Caco-2 (cell line): ENCODE data around the gene ATP11C. TPM values are rescaled to one million over a fixed set of nuclear protein-coding genes. Genes with fewer than 3 reads are reported as not detected.

ENCODE experiments used
- Bru-seq: library from RNA; stranded (reverse); fragments of 400-500 nt; gene quantifications from one replicate; lab custom pipeline; 2021; lab: Mats Ljungman, UMichigan
- BruChase-seq, 2 experiments: library from RNA; stranded (reverse); fragments of 400-500 nt; gene quantifications; one replicate each; lab custom pipeline; 2021; lab: Mats Ljungman, UMichigan
- BruUV-seq: library from RNA; stranded (reverse); fragments of 400-500 nt; replicated peaks from 2 replicates; lab custom pipeline; 2021; lab: Mats Ljungman, UMichigan
- CTCF ChIA-PET: fragments of 300-600 bp; sonication (Branson Sonifier 250); formaldehyde crosslinking; loops from one replicate; lab custom pipeline; 2022; ENCODE audit warnings: antibody characterized with exemption; lab: Charles Lee
- POLR2A ChIA-PET: fragments of 300-600 bp; sonication (Branson Sonifier 250); formaldehyde crosslinking; loops from one replicate; lab custom pipeline; 2022; ENCODE audit warnings: antibody characterized with exemption; lab: Charles Lee
- DNase-seq, 2 experiments: peaks; one replicate each; pipeline versions ENCODE4 v3.0.0 to v3.0.0-alpha.2; 2020 to 2022
- H3K27me3 ChIP-seq: replicated peaks from 2 replicates; pipeline ENCODE4 v1.6.0; 2011; ENCODE audit warnings: low read length; ENCODE audit not compliant: control insufficient read depth, insufficient read depth
- H3K36me3 ChIP-seq: 2 replicates; pipeline ENCODE4 v1.5.1; 2011; ENCODE audit warnings: low read length; ENCODE audit not compliant: control insufficient read depth, insufficient read depth
- H3K4me1 ChIP-seq: fragments of 250-450 bp; sonication (Bioruptor Pico); 2 replicates; pipeline ENCODE4 v1.5.1; 2020; ENCODE audit warnings: mild to moderate bottlenecking
- H3K4me3 ChIP-seq: 2 replicates; pipeline ENCODE4 v1.5.1; 2011; ENCODE audit warnings: low read depth, mild to moderate bottlenecking, control low read depth, low read length
- H3K9me3 ChIP-seq: fragments of 250-450 bp; sonication (Bioruptor Pico); 2 replicates; pipeline ENCODE4 v1.5.1; 2020; ENCODE audit warnings: mild to moderate bottlenecking, moderate library complexity
- H3K27ac Mint-ChIP-seq: one replicate; pipeline ENCODE4 v1.8.0; 2022; ENCODE audit warnings: mixed read lengths; ENCODE audit not compliant: unreplicated experiment
- H3K27me3 Mint-ChIP-seq: one replicate; pipeline ENCODE4 v1.8.0; 2022; ENCODE audit warnings: mixed read lengths; ENCODE audit not compliant: insufficient read depth, unreplicated experiment
- H3K36me3 Mint-ChIP-seq: one replicate; pipeline ENCODE4 v1.8.0; 2022; ENCODE audit warnings: mild to moderate bottlenecking, mixed read lengths; ENCODE audit not compliant: insufficient read depth, unreplicated experiment
- H3K4me1 Mint-ChIP-seq: one replicate; pipeline ENCODE4 v1.8.0; 2022; ENCODE audit warnings: low read depth, mixed read lengths; ENCODE audit not compliant: unreplicated experiment
- H3K4me3 Mint-ChIP-seq: one replicate; pipeline ENCODE4 v1.8.0; 2022; ENCODE audit warnings: mild to moderate bottlenecking, moderate library complexity, mixed read lengths; ENCODE audit not compliant: unreplicated experiment
- H3K9me3 Mint-ChIP-seq: one replicate; pipeline ENCODE4 v1.8.0; 2022; ENCODE audit warnings: mixed read lengths; ENCODE audit not compliant: unreplicated experiment
- intact Hi-C: fragments of 100-400 bp; cut with micrococcal nuclease; formaldehyde crosslinking; loops from one replicate; pipeline ENCODE4 v1.10.0; 2022; ENCODE audit not compliant: unreplicated experiment
- long read RNA-seq: library from polyadenylated mRNA; stranded (forward); transcript quantifications from one replicate; pipeline ENCODE4 v2.0.0, GENCODE V29; 2022
- total RNA-seq: library from RNA; stranded (reverse); gene quantifications from 2 replicates; pipeline ENCODE4 v1.2.3, GENCODE V29; 2022
- TF ChIP-seq, protein P1 (sequence below), 2 experiments: fragments of 200-600 bp in 1 of 2; IDR thresholded peaks; 1 replicate in 1 of 2; 2 replicates in 1 of 2; pipeline versions ENCODE4 v1.5.1 to v1.8.0; 2011 to 2022; ENCODE audit warnings: antibody characterized with exemption in 1 of 2, control low read depth in 1 of 2, inconsistent platforms in 1 of 2, low read depth in 1 of 2, low read length in 1 of 2, mild to moderate bottlenecking in 1 of 2, moderate library complexity in 1 of 2; ENCODE audit not compliant: insufficient read depth in 1 of 2, severe bottlenecking in 1 of 2, unreplicated experiment in 1 of 2

ATP11C gene
- total RNA-seq (12.2 and 15.3 TPM in 2 replicates), Bru-seq, nascent RNA (percentile 66 among the genes with signal in this experiment), BruChase-seq, experiment 1, labeled RNA remaining after a 2-hour chase (percentile 64 among the genes with signal in this experiment), BruChase-seq, experiment 2, labeled RNA remaining after a 6-hour chase (percentile 65 among the genes with signal in this experiment)
- long read RNA-seq, partial matches to known transcripts, result 2 of 3 reads
- long read RNA-seq, other reads (novel, unspliced or antisense), result 1 of 3 reads

- Histone ChIP-seq H3K4me3 (peak within 1 kb of the TSS; percentile 79), H3K36me3 (no peaks in the 10 kb centered on the region), H3K9me3 (no peaks in the 10 kb centered on the region), H3K27me3 (no peaks in the 10 kb centered on the region), H3K4me1 (no peaks in the 10 kb centered on the region)
- no TSS peak for BruUV-seq
- peak; percentile 83 to 90 for DNase-seq
- no peaks in the 10 kb centered on the region for H3K9me3 Mint-ChIP-seq
- H3K4me1 Mint-ChIP-seq, result no peaks in the 10 kb centered on the region
- peaks cover 12% of the 10 kb centered on the region for H3K36me3 Mint-ChIP-seq
- TF ChIP-seq, protein P1, sequence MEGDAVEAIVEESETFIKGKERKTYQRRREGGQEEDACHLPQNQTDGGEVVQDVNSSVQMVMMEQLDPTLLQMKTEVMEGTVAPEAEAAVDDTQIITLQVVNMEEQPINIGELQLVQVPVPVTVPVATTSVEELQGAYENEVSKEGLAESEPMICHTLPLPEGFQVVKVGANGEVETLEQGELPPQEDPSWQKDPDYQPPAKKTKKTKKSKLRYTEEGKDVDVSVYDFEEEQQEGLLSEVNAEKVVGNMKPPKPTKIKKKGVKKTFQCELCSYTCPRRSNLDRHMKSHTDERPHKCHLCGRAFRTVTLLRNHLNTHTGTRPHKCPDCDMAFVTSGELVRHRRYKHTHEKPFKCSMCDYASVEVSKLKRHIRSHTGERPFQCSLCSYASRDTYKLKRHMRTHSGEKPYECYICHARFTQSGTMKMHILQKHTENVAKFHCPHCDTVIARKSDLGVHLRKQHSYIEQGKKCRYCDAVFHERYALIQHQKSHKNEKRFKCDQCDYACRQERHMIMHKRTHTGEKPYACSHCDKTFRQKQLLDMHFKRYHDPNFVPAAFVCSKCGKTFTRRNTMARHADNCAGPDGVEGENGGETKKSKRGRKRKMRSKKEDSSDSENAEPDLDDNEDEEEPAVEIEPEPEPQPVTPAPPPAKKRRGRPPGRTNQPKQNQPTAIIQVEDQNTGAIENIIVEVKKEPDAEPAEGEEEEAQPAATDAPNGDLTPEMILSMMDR (IDR thresholded peaks at IDR 0.05; ENCODE audit: insufficient read depth in 1 of 2, low read depth in 1 of 2, low read length in 1 of 2, severe bottlenecking in 1 of 2, unreplicated experiment in 1 of 2), result no peak
- peak within 1 kb of the TSS; percentile 95 for H3K27ac Mint-ChIP-seq
- peak within 1 kb of the TSS; percentile 92 for H3K4me3 Mint-ChIP-seq
- intact Hi-C loops, result loop anchor here (2.0 to 5.0 kb wide), 2 partner anchors 30 to 91 kb away; no protein-coding TSS in a partner anchor
- ChIA-PET POLR2A (no interaction called here), CTCF (interaction anchor here (0.7 to 1.0 kb wide), 2 partner anchors 31 to 71 kb away, joined by 3 to 8 read pairs; no protein-coding TSS in a partner anchor)
- no peaks in the 10 kb centered on the region for H3K27me3 Mint-ChIP-seq
Observed at GRCh38 chrX:139932901-139933796, at the start of gene ATP11C. Gene ATP11C (minus strand): TSS chrX:139933053. CDS start chrX:139932042, 1,011 bp downstream.

- Histone ChIP-seq H3K27me3 (no peaks in the 10 kb centered on the region), H3K4me3 (no peak overlapping the region), H3K36me3 (no peaks in the 10 kb centered on the region), H3K4me1 (no peaks in the 10 kb centered on the region), H3K9me3 (no peaks in the 10 kb centered on the region)
- TF ChIP-seq, protein P1 (IDR thresholded peaks at IDR 0.05; ENCODE audit: insufficient read depth in 1 of 2, low read depth in 1 of 2, low read length in 1 of 2, severe bottlenecking in 1 of 2, unreplicated experiment in 1 of 2), result no peak
- BruUV-seq, result no TSS peak
- CTCF ChIA-PET, result no interaction called here
- Mint-ChIP-seq H3K27ac (no peak overlapping the region), H3K9me3 (peaks cover 8% of the 10 kb centered on the region), H3K27me3 (no peaks in the 10 kb centered on the region), H3K36me3 (no peaks in the 10 kb centered on the region), H3K4me1 (no peaks in the 10 kb centered on the region), H3K4me3 (no peak overlapping the region)
- DNase-seq, result no peak
- intact Hi-C loops, result loop anchor here (10.0 kb wide), 1 partner anchor 1200 kb away; no protein-coding TSS in a partner anchor
- POLR2A ChIA-PET, result no interaction called here
Observed at GRCh38 chrX:139974471-139974870, 41.6 kb upstream of the ATP11C start.
